Measurements from ENCODE around the gene P4HA3.

Gene P4HA3

GRCh38 chr11:74257959-74258553 lies 53.4 kb downstream of the P4HA3 start:
- DNase-seq = no peak

DNA sequence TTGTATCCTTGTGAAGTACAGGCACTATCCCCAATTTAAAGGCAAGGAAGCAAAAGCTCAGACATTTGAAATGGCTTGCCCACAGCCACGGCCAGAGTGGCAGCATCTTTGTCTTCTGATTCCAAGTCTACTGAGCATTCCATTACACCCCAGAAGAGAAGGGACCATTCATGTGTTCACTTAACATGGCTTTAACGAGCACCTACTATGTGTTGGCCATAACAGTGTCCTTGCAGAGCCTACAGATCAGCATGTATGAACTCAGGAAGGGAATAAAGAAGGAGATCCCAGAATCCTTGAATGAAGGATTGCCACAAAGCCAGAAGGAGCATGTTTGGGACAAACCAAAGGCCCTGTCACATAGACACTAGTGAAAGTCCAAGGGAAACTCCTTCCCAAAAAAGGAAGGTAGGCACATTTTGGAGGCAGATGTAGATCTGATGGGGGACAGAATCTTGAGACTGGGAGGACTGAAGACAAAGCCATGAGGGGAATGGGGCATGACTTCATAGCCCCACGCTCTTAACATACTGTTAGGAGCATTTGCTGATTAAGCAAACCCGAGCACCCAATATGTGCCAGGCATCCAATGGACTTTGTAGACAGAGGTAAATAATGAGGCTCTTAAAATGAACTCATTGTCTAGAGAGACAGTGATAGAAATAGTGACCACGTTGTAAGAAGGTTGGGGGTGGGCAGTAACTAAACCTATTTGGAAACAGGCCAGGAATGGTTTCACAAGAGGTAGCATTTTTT lies 54.9 kb downstream of the P4HA3 start:
- no peak for DNase-seq

GRCh38 chr11:74255741-74256375 lies 55.6 kb downstream of the P4HA3 start:
- peak; percentile 44 for DNase-seq

DNA sequence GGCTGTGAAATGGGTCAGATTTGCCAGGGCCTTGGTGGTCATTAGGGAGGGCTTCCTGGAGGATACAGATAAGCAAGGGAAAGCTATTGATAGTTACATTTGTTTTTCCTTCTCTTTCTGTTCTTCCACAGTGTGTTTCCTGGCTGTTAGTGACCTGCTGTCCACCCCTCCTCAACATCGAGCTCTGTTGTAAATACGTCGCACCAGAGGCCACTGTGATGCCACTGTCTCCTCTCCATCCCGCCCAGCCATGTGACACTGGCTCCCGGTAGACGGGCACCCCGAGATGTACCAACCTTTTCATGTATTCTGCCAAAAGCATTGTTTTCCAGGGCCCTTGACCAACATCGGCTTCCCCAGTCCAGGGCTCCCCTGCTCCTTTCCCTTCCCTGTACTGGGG lies 58.1 kb downstream of the P4HA3 start:
- no peak for DNase-seq

DNA sequence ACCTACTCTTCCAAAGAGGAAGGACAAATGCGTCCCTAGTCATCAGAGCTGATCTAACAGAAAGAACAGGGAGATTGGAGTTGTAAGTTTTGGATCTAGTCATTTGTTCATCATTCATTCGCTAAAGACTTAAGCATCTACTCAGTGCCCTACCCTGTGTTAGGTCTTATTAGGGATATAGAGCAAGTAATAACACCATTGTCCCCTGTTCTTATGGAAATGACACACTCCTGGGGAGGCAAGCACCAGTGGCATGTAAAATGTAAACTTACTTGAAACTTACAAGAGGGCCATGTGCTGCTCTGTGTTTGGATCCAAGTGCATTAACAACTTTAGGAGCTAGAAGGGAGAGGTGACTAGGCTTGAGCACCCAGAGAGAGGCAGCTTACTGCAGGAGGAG lies 61.9 kb downstream of the P4HA3 start:
- no peak for DNase-seq

DNA sequence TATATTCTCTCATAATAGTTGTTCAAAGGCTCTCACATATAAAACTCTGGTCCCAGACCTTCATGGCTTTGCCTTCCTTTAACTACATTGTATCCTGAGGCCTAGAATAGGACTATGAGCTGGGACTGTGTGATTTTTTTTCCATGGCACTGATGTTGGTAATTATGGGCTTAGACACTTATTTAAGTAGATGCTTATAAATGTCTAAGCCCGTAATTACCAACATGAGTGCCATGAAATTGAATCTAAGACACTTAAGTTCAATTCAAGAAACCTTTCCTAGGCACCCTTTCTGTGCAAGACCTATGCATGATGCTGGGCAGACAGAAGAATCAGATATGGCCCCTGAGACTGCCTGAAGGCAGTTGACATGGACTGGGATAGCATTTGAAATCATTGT lies 63.0 kb downstream of the P4HA3 start:
- no peak for DNase-seq

- no peak for DNase-seq
These were observed 73.2 kb downstream of the P4HA3 start for GRCh38 chr11:74238243-74238642.

- DNase-seq = no peak
These were observed 73.9 kb downstream of the P4HA3 start for GRCh38 chr11:74237541-74237940.

GRCh38 chr11:74235121-74235520 lies 76.3 kb downstream of the P4HA3 start:
- no peak for DNase-seq

DNA sequence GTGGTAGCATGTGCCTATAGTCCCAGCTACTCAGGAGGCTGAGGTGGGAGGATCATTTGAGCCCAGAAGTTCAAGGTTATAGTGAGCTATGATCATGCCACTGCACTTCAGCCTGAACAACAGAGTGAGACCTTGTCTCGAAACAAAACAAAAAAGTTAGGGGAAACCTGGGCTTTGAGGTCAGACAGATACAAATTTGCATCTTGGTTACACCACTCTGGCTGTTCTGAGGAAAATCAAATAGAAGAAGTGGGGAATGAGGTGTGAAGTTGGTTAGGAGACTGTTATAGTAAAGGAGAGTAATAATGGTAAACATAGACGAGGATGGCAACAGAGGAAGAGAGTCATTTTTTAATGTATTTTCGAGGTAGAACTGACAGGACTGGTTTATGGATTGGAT lies 77.8 kb downstream of the P4HA3 start:
- DNase-seq = no peak

DNA sequence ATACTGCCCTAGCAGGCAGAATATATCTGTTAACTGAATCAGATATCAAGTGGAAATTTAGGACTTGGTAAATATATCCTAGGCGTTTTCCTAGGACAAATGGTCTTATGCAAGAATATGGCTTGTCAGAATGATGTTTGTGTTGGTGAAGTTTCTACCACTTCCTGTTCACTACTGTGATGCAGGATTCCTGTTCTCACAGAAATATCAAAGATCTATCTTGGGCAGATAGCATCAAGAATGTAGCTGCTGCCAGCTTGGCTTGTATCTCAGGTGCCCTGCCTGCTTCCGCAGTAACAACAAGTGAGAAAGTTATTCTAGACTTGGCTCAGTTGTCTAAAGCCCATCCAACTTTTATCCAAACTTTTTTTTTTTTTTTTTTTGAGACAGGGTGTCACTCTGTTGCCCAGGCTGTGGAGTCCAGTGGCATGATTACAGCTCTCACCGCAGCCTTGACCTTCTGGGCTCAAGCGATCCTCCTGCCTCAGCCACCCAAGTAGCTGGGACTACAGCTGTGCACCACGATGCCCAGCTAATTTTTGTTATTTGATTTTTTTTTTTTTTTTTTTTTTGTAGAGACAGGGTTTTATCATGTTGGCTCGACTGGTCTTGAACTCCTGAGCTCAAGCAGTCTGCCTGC lies 79.0 kb downstream of the P4HA3 start:
- DNase-seq = no peak

DNA sequence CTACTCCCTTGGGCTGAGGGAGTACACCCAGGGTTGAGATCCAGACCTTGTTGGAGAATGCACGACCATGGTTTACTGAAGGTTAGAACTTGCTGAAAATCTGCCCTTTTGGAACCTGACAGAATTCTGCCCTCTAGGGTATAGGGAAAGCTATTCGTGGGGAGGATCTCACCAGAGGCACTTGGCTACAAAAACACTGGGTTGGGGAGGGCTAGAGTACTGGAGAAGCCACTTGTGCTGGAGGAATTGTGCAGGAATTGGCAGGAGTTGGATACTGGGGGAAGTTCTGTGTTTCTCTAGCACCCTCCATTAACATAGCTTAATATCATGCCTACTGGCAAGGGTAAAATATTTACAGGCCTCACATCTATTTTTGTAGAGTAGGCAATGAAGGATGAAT lies 84.5 kb downstream of the P4HA3 start:
- no peak for DNase-seq

GRCh38 chr11:74225565-74225964 lies 85.9 kb downstream of the P4HA3 start:
- DNase-seq = no peak

DNA sequence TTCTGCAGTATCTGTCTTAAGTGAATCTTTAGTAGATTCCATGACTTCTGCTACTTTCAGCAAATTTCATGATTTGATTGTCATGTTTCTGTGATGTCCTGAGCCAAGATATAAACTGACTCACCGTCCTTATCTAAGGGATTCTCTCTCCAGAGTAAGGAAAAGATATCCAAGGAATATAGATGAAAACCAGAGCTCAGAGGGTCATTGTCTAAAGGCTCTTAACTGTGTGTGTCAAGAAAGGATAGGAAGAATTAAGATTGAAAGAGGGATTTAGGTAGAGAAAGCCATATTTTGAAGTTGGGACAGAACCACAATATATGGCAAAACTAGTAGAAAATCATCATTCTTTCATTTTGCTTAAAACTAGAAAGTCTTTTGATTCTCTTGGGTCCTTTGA lies 89.6 kb downstream of the P4HA3 start:
- DNase-seq = no peak

DNA sequence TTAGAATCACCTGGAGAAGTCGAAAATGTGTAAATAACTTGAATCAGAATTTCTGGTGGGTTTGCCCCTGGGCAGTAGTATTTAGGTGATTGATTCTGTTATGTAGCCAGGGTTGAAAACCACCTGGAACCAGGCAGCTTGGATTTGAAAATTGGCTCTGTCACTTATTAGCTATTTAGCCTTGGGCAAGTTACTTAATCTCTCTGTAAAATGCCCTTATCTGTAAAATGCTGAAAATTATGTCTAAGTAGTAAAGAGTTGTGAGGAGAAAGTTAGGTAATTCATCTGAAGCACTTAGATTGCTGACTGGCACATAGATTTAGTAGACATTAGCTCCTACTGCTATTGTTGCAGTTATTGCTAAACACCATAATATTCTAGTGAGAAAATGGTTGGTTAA lies 91.1 kb downstream of the P4HA3 start:
- no peak for DNase-seq
